Activated naive CD8-positive, alpha-beta T cell treated with anti-CD3 and anti-CD28 coated beads, Interleukin-2, amount 10 ng/mL, durations not matched to agents 7 days and 5 days (primary cell): Measurements from ENCODE around the gene ASL. TPM values are rescaled to one million over a fixed set of nuclear protein-coding genes. Genes with fewer than 3 reads are reported as not detected.
"Not testable (repeated sequence)": the region's sequence is repeated elsewhere in the genome, so short reads cannot be mapped to it uniquely, and the experiment has no call there.

Source experiments
- ATAC-seq: fragments of 150-1000 bp; cut with Tn5 transposase; one replicate; pipeline ENCODE4 v1.10.0; 2021; ENCODE audit warnings: low read depth, moderate library complexity
- POLR2A ChIA-PET: fragments of 350-600 bp; sonication (Branson Sonifier 250); formaldehyde crosslinking; loops from one replicate; lab custom pipeline; 2021; ENCODE audit warnings: antibody characterized with exemption; lab: Charles Lee
- DNase-seq: peaks from one replicate; pipeline ENCODE4 v3.0.0; 2021
- H3K27ac Mint-ChIP-seq: one replicate; pipeline ENCODE4 v1.8.0; 2022; ENCODE audit warnings: mild to moderate bottlenecking, mixed read lengths
- H3K27me3 Mint-ChIP-seq: one replicate; pipeline ENCODE4 v1.8.0; 2022; ENCODE audit warnings: mild to moderate bottlenecking, moderate library complexity, mixed read lengths
- H3K36me3 Mint-ChIP-seq: one replicate; pipeline ENCODE4 v1.8.0; 2021; ENCODE audit warnings: mild to moderate bottlenecking, mixed read lengths
- H3K4me1 Mint-ChIP-seq: one replicate; pipeline ENCODE4 v1.8.0; 2021; ENCODE audit warnings: mixed read lengths
- H3K4me3 Mint-ChIP-seq: one replicate; pipeline ENCODE4 v1.8.0; 2022; ENCODE audit warnings: mild to moderate bottlenecking, moderate library complexity, mixed read lengths
- H3K9me3 Mint-ChIP-seq: one replicate; pipeline ENCODE4 v1.8.0; 2021; ENCODE audit warnings: mixed read lengths
- total RNA-seq, 2 experiments: library from RNA; stranded (reverse); gene quantifications; one replicate each; pipeline ENCODE4 v1.2.3, GENCODE V29; 2021

ASL gene
- total RNA-seq, 2 experiments from 2014 or later, result 27.0 to 28.8 TPM

- Mint-ChIP-seq H3K27me3 (no peaks in the 10 kb centered on the region), H3K4me1 (no peaks in the 10 kb centered on the region), H3K4me3 (no peak overlapping the region), H3K27ac (no peak overlapping the region), H3K36me3 (no peaks in the 10 kb centered on the region), H3K9me3 (no peaks in the 10 kb centered on the region)
- DNase-seq (no peak), ATAC-seq (no peak)
- POLR2A ChIA-PET, result no interaction called here
These were observed 13.5 kb downstream of the ASL start for GRCh38 chr7:66088861-66089838.

DNA sequence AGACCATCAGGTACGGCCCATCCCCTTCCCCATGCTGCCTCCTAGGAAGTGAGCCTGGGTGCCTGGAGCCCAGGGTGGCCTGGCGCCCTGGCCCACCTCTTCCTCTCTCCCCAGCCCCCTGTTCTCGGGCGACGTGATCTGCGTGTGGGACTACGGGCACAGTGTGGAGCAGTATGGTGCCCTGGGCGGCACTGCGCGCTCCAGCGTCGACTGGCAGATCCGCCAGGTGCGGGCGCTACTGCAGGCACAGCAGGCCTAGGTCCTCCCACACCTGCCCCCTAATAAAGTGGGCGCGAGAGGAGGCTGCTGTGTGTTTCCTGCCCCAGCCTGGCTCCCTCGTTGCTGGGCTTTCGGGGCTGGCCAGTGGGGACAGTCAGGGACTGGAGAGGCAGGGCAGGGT, 17.0 kb downstream of the ASL start:
- ATAC-seq (no peak), DNase-seq (no peak)
- Mint-ChIP-seq H3K27ac (no peak overlapping the region), H3K9me3 (no peaks in the 10 kb centered on the region), H3K4me1 (no peaks in the 10 kb centered on the region), H3K36me3 (no peaks in the 10 kb centered on the region), H3K27me3 (no peaks in the 10 kb centered on the region), H3K4me3 (no peak overlapping the region)
- POLR2A ChIA-PET, result no interaction called here

- Mint-ChIP-seq H3K4me1 (peaks cover 6% of the 10 kb centered on the region), H3K27ac (no peak overlapping the region), H3K9me3 (no peaks in the 10 kb centered on the region), H3K4me3 (no peak overlapping the region), H3K27me3 (no peaks in the 10 kb centered on the region), H3K36me3 (no peaks in the 10 kb centered on the region)
- POLR2A ChIA-PET, result interaction anchor here (0.6 kb wide), 1 partner anchor 344 kb away, joined by 3 read pairs; no protein-coding TSS in a partner anchor
- ATAC-seq, result no peak
- no peak for DNase-seq
These were observed 19.4 kb downstream of the ASL start for GRCh38 chr7:66095010-66095409.

DNA sequence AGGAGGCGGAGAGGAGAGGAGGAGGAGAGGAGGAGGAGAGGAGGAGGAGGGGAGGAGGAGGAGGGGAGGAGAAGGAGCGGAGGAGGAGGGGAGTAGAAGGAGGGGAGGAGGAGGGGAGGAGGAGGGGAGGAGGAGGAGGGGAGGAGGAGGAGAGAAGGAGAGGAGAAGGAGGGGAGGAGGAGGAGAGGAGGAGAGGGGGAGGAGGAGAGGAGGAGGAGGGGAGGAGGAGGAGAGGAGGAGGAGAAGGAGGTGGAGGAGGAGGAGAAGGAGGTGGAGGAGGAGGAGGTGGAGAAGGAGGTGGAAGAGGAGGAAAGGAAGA, 23.6 kb downstream of the ASL start:
- Mint-ChIP-seq H3K4me1 (peaks cover 11% of the 10 kb centered on the region), H3K27ac (no peak overlapping the region), H3K36me3 (no peaks in the 10 kb centered on the region), H3K9me3 (no peaks in the 10 kb centered on the region), H3K4me3 (no peak overlapping the region), H3K27me3 (no peaks in the 10 kb centered on the region)
- POLR2A ChIA-PET, result no interaction called here
- no peak for DNase-seq
- ATAC-seq, result no peak

DNA sequence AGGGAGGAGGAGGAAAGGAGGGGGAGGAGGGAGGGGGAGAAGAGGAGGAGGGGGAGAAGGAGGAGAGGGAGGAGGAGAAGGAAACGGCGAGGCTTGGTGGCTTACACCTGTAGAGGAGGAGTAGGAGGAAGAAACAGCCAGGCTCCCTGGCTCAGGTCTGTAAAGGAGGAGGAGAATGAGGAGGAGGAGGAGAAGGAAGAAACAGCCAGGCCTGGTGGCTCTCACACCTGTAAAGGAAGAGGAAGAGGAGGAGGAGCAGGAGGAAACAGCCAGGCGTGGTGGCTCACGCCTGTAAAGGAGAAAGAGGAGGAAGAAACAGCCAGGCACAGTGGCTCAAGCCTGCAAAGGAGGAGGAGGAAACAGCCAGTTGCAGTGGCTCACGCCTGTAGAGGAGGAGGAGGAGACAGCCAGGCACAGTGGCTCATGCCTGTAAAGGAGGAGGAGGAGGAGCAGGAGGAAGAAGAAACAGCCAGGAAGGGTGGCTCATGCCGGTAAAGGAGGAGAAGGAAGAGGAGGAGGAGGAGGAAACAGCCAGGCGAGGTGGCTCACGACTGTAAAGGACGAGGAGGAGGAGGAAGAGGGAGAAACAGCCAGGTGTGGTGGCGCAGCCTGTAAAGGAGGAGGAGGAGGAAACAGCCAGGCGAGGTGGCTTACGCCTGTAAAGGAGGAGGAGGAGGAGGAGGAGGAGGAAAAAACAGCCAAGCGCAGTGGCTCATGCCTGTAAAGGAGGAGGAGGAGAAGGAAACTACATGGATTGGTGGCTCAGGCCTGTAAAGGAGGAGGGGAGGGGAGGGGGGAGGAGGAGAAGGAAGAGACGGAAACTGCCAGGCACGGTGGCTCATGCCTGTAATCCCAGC, 24.2 kb downstream of the ASL start:
- POLR2A ChIA-PET, result no interaction called here
- H3K4me3 Mint-ChIP-seq, result peak overlapping the region; percentile 95

DNA sequence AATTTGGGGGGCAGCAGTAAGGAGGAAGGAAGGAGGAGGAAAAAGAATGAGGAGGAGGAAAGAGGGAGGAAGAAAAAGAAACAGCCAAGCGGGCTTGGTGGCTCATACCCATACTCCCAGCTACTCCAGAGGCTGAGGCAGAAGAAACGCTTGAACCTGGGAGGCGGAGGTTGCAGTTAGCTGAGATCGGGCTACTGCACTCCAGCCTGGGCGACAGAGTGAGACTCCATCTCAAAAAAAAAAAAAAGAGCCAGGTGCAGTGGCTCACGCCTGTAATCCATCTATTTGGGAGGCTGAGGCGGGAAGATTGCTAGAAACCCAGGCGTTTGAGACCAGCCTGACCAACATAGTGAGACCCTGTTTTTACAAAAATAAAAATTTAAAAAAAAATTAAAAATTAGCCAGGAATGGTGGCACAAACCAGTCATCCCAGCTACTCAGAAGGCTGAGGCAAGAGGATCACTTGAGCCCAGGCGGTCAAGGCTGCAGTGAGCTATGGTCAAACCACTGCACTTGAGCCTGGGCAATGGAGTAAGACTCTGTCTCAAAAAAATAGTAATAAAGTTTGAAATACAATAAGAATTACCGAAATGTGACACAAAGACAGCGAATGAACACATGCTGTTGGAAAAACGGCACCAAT, 24.9 kb downstream of the ASL start:
- H3K9me3 Mint-ChIP-seq, result no peaks in the 10 kb centered on the region
- peaks cover 11% of the 10 kb centered on the region for H3K4me1 Mint-ChIP-seq
- DNase-seq, result no peak
- H3K4me3 Mint-ChIP-seq, result peak overlapping the region; percentile 95
- no peaks in the 10 kb centered on the region for H3K27me3 Mint-ChIP-seq
- ATAC-seq, result no peak
- H3K27ac Mint-ChIP-seq, result peak overlapping the region; percentile 97
- POLR2A ChIA-PET, result no interaction called here
- no peaks in the 10 kb centered on the region for H3K36me3 Mint-ChIP-seq

More for the DNA sequence above, 24.2 kb downstream of the ASL start:
- peak overlapping the region; percentile 97 for H3K27ac Mint-ChIP-seq
- no peaks in the 10 kb centered on the region for H3K9me3 Mint-ChIP-seq
- DNase-seq (peak; percentile 50), ATAC-seq (peak; percentile 91)
- H3K36me3 Mint-ChIP-seq, result no peaks in the 10 kb centered on the region
- peaks cover 11% of the 10 kb centered on the region for H3K4me1 Mint-ChIP-seq
- no peaks in the 10 kb centered on the region for H3K27me3 Mint-ChIP-seq

GRCh38 chr7:66102168-66102567, 26.5 kb downstream of the ASL start:
- not testable (repeated sequence) for DNase-seq, H3K4me3 Mint-ChIP-seq
- POLR2A ChIA-PET, result interaction anchor here (0.7 kb wide), 1 partner anchor 13 kb away, joined by 3 read pairs; the partner anchor contains the start of gene CRCP

GRCh38 chr7:66103994-66104393, 28.4 kb downstream of the ASL start:
- H3K36me3 Mint-ChIP-seq, POLR2A ChIA-PET, H3K27ac Mint-ChIP-seq, DNase-seq, H3K27me3 Mint-ChIP-seq, H3K4me3 Mint-ChIP-seq, ATAC-seq, H3K9me3 Mint-ChIP-seq: not testable (repeated sequence)
- H3K4me1 Mint-ChIP-seq, result peaks cover 11% of the 10 kb centered on the region

More at GRCh38 chr7:66102168-66102567, 26.5 kb downstream of the ASL start:
- H3K36me3 Mint-ChIP-seq, ATAC-seq, H3K27ac Mint-ChIP-seq, H3K9me3 Mint-ChIP-seq, H3K27me3 Mint-ChIP-seq: not testable (repeated sequence)
- peaks cover 11% of the 10 kb centered on the region for H3K4me1 Mint-ChIP-seq

GRCh38 chr7:66105263-66105748, 29.7 kb downstream of the ASL start:
- H3K27me3 Mint-ChIP-seq, result no peaks in the 10 kb centered on the region
- DNase-seq, result no peak
- H3K4me3 Mint-ChIP-seq, result no peak overlapping the region
- no peak overlapping the region for H3K27ac Mint-ChIP-seq
- H3K36me3 Mint-ChIP-seq, result no peaks in the 10 kb centered on the region
- peaks cover 2% of the 10 kb centered on the region for H3K4me1 Mint-ChIP-seq
- H3K9me3 Mint-ChIP-seq, result no peaks in the 10 kb centered on the region
- POLR2A ChIA-PET, result no interaction called here
- no peak for ATAC-seq

- not testable (repeated sequence) for H3K36me3 Mint-ChIP-seq, H3K9me3 Mint-ChIP-seq, H3K27ac Mint-ChIP-seq, DNase-seq, H3K4me3 Mint-ChIP-seq, H3K4me1 Mint-ChIP-seq, ATAC-seq, H3K27me3 Mint-ChIP-seq
- POLR2A ChIA-PET, result interaction anchor here (0.6 kb wide), 1 partner anchor 76 kb away, joined by 3 read pairs; no protein-coding TSS in a partner anchor
These were observed 32.8 kb downstream of the ASL start for GRCh38 chr7:66108410-66108809.

- POLR2A ChIA-PET, result no interaction called here
- Mint-ChIP-seq H3K36me3 (peaks cover 6% of the 10 kb centered on the region), H3K27me3 (no peaks in the 10 kb centered on the region), H3K9me3 (no peaks in the 10 kb centered on the region), H3K4me3 (no peak overlapping the region), H3K27ac (no peak overlapping the region), H3K4me1 (peaks cover 6% of the 10 kb centered on the region)
- ATAC-seq (no peak), DNase-seq (no peak)
These were observed 35.2 kb downstream of the ASL start for GRCh38 chr7:66110856-66111255.

DNA sequence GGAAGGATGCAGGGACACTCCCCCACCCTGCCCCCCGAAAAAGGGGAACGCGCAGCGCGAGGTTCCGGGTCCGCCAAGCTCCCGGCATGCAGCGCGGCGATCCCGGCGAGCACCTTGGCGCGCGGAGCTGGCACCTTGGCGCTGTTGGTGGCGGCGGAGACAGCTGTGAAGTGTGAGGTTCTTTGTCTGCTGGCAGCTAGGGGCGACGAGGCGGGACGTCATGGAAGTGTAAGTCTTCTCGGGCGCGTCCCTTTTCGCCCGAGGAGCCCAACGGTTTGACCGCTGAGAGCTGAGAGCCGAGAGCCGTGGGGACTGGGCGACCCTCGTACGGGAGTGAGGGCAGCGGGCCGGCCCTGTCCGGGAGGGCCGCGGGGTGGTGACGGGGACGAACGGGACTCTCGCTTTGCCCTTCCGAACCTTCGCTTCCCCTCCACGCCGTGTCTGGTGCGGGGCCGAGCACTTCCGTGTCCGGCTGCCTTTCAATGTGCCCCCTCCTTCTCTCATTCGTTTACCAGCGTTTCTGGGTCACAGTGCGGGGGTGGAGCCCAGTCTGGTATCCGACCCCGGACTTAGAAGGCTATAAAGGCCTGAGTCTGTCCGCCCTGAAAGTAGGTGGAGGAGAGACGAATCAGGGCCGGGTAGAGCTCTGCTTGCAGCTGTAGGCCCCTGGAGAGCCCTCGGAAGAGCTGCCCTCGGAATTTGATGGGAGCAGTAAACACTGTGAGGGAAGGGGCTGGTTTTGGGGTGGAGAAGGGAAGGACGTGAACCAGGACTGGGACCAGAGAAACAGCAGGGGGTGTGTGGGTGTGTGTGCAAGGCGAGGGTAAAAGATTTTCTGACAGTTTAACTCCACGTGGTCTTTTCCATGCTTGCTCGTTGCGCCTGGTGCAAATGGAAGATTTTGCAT, 39.4 kb downstream of the ASL start, which contains the start of gene CRCP:
CRCP (plus strand) TSS at position 105 of the 907 bp plus-strand sequence; CDS start at position 221, 116 bp downstream.
- POLR2A ChIA-PET, result interaction anchor here (0.7 to 2.8 kb wide), 14 partner anchors 11 to 883 kb away, joined by 3 to 21 read pairs (median 4); partner anchors contain the start of genes ASL, GUSB, RABGEF1 and SBDS
- Mint-ChIP-seq H3K4me3 (peak within 1 kb of the TSS; percentile 100), H3K27ac (peak within 1 kb of the TSS; percentile 97), H3K4me1 (peaks cover 28% of the 10 kb centered on the region), H3K36me3 (peaks cover 15% of the 10 kb centered on the region), H3K9me3 (no peaks in the 10 kb centered on the region), H3K27me3 (no peaks in the 10 kb centered on the region)
- ATAC-seq (peak; percentile 94), DNase-seq (peak; percentile 87)
